ENCODE data around the gene HMCN2.

Gene HMCN2

DNA sequence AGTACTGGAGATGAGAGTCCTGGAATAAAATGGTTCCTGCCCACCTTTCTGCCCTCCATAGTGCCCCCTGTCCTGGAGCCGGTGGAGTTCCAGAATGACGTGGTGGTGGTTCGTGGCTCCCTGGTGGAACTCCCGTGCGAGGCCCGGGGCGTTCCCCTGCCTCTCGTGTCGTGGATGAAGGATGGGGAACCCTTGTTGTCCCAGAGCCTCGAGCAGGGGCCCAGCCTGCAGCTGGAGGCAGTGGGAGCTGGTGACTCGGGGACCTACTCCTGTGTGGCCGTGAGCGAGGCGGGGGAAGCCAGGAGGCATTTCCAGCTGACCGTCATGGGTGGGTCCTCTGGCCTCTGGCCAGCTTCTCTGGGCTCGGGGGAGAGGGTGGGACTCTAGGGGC lies 128.1 kb downstream of the HMCN2 start:
- no peak for DNase-seq (ENCODE audit: low read depth)
- TF ChIP-seq, protein P1, sequence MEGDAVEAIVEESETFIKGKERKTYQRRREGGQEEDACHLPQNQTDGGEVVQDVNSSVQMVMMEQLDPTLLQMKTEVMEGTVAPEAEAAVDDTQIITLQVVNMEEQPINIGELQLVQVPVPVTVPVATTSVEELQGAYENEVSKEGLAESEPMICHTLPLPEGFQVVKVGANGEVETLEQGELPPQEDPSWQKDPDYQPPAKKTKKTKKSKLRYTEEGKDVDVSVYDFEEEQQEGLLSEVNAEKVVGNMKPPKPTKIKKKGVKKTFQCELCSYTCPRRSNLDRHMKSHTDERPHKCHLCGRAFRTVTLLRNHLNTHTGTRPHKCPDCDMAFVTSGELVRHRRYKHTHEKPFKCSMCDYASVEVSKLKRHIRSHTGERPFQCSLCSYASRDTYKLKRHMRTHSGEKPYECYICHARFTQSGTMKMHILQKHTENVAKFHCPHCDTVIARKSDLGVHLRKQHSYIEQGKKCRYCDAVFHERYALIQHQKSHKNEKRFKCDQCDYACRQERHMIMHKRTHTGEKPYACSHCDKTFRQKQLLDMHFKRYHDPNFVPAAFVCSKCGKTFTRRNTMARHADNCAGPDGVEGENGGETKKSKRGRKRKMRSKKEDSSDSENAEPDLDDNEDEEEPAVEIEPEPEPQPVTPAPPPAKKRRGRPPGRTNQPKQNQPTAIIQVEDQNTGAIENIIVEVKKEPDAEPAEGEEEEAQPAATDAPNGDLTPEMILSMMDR (IDR thresholded peaks at IDR 0.05; ENCODE audit: insufficient read depth, low read depth, low read length, missing control alignments) = no peak
- no peak overlapping the region for H3K4me3 ChIP-seq (ENCODE audit: low read depth, low read length)

DNA sequence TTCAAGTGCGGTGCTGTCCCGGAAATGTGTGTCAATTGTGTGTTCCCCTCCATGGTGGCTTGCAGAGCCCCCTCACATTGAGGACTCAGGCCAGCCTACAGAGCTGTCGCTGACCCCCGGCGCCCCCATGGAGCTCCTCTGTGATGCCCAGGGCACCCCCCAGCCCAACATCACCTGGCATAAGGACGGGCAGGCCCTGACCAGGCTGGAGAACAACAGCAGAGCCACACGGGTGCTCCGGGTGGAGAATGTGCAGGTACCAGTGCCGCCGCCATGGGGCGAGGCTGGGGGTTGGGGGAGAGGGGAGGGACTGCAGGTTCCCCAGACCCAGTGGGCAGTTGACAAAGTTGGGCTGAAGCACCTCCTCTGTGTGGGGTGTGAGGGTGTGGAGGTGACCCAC lies 128.8 kb downstream of the HMCN2 start:
- DNase-seq (ENCODE audit: low read depth) = no peak
- no peak overlapping the region for H3K4me3 ChIP-seq (ENCODE audit: low read depth, low read length)
- TF ChIP-seq, protein P1 (IDR thresholded peaks at IDR 0.05; ENCODE audit: insufficient read depth, low read depth, low read length, missing control alignments) = no peak

DNA sequence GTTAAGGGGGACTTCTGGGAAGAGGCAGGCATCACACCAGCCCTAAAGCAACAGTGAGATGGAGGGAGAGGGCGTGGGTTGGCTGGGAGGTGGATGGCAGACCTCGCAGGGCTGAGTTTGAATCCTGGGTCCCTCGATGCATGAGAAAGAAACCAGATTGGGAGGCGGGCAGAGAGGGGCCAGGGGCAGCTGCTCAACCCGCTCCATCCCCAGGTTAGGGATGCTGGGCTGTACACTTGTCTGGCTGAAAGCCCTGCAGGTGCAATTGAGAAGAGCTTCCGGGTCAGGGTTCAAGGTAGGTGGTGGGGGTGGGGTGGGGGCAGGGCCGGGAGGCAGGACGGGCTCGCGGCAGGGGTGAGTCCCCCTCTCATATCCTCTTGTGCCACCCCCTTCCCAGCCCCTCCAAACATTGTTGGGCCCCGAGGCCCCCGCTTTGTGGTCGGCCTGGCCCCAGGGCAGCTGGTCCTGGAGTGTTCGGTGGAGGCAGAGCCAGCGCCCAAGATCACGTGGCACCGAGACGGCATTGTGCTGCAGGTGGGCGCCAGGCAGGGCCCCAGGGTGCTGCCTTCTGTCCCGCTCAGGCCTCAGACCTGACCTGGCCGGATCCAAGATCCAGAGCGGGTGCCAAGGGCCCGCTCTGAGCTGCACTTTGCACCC lies 129.4 kb downstream of the HMCN2 start:
- no peak for DNase-seq (ENCODE audit: low read depth)
- TF ChIP-seq, protein P1 (IDR thresholded peaks at IDR 0.05; ENCODE audit: insufficient read depth, low read depth, low read length, missing control alignments) = no peak
- H3K4me3 ChIP-seq (ENCODE audit: low read depth, low read length) = no peak overlapping the region

DNA sequence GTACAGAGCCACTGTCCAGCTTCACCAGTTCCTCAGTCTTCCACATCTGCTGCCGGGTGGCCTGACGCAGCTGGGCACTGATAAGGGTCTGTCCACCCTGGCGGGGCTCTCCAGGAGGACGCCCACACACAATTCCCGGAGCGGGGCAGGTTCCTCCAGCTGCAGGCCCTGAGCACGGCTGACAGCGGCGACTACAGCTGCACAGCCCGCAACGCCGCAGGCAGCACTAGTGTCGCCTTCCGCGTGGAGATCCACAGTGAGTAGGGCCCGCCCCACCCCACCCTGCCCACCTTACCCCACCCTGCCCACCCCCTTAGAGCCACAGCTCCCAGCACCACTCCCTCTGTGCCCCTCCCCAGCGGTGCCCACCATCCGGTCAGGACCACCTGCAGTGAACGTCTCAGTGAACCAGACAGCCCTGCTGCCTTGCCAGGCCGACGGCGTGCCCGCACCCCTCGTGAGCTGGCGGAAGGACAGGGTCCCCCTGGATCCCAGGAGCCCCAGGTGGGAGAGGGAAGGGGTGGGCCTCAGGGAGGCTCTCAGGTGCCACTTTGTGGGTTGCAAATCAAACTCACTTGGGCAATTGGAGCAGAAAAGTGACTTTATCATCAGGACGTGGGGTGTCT lies 130.4 kb downstream of the HMCN2 start:
- no peak overlapping the region for H3K4me3 ChIP-seq (ENCODE audit: low read depth, low read length)
- TF ChIP-seq, protein P1 (IDR thresholded peaks at IDR 0.05; ENCODE audit: insufficient read depth, low read depth, low read length, missing control alignments) = no peak
- DNase-seq (ENCODE audit: low read depth) = no peak

DNA sequence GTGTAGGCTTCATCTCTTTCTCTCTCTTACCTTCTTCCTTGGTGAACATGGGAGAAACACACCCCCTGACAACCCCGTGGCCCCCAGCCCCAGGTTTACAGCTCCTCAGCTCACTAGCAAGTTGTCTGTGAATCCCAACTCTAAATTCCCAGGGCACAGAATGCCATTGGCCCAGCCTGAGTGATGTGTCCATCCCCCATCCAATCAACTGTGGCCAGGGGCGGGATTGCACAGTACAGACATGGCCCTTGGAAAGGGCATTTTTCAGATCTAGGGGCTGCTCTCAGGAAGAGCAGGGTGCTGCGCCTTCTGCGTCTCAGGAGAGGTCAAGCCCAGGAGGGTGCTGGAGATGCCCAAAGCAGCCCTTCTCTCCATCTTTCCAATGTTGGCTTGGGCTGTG lies 131.0 kb downstream of the HMCN2 start:
- no peak overlapping the region for H3K4me3 ChIP-seq (ENCODE audit: low read depth, low read length)
- DNase-seq (ENCODE audit: low read depth) = no peak
- TF ChIP-seq, protein P1 (IDR thresholded peaks at IDR 0.05; ENCODE audit: insufficient read depth, low read depth, low read length, missing control alignments) = no peak

DNA sequence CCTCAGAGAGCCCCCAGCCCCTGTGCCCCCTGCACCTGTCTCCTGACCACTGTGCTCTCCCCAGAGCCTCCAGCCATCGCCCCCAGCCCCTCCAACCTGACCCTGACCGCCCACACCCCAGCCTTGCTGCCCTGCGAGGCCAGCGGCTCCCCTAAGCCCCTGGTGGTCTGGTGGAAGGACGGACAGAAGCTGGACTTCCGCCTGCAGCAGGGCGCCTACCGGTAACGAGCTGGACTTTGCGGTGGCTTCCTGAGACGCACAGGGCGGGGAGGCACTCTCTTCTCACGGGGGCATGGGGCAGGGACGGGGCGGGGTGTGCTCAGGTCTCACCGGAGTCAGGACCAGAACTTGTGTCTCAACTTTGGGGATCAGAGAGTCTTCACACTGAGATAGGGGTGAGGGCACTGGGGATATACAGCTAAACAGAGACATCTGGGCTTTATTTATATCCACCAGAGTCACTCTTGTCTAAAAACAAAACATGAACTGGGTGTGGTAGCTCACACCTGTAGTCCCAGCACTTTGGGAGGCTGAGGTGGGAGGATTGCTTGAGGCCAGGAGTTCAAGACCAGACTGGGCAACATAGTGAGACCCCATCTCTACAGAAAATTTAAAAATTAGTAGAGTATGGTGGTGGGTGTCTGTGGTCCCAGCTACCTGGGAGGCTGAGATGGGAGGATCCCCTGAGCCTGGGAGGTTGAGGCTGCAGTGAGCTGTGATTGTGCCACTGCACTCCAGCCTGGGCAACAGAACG lies 133.1 kb downstream of the HMCN2 start:
- DNase-seq (ENCODE audit: low read depth) = no peak
- H3K4me3 ChIP-seq (ENCODE audit: low read depth, low read length) = no peak overlapping the region
- TF ChIP-seq, protein P1 (IDR thresholded peaks at IDR 0.05; ENCODE audit: insufficient read depth, low read depth, low read length, missing control alignments) = no peak

Measured in GM12865 (cell line).